ENCODE measurements around the gene VPS37C. TPM values are rescaled to one million over a fixed set of nuclear protein-coding genes. Genes with fewer than 3 reads are reported as not detected.

The VPS37C gene
- total RNA-seq, 4 donors from 2014 or later: 19.6 to 27.6 (median 26.7) TPM

DNA sequence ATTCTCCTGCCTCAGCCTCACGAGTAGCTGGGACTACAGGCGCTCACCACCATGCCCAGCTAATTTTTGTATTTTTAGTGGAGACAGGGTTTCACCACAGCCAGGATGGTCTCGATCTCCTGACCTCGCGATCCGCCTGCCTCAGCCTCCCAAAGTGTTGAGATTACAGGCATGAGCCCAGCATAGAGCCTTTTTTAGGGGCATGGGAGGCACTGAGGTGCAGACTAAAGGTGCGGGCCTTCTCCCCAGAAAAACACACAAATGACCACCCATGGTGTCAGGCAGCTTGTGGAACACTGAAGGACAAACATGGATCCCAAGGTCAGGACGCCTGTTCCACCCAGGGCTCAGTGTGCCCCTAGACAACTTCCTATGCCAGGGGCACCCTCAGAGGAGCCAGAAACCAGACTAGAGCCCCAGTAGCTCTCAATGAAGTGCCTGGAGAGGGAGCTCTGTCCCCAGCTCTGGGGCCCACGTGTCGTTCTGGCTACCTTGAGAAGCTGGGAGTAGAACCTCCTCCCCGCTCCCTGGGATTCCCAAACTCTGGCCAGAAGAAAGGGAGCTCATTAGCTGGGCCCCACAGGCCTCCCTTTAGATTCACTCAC lies 80.1 kb downstream of the VPS37C start:
- DNase-seq (ENCODE audit: low spot score in 2 of 2): no peak
- intact Hi-C loops (cut with DNase I; ENCODE audit: low total_unique reads): no loop called here
- no peak overlapping the region for H3K4me3 ChIP-seq (ENCODE audit: low read depth, poor library complexity, severe bottlenecking)
- TF ChIP-seq, protein P1, sequence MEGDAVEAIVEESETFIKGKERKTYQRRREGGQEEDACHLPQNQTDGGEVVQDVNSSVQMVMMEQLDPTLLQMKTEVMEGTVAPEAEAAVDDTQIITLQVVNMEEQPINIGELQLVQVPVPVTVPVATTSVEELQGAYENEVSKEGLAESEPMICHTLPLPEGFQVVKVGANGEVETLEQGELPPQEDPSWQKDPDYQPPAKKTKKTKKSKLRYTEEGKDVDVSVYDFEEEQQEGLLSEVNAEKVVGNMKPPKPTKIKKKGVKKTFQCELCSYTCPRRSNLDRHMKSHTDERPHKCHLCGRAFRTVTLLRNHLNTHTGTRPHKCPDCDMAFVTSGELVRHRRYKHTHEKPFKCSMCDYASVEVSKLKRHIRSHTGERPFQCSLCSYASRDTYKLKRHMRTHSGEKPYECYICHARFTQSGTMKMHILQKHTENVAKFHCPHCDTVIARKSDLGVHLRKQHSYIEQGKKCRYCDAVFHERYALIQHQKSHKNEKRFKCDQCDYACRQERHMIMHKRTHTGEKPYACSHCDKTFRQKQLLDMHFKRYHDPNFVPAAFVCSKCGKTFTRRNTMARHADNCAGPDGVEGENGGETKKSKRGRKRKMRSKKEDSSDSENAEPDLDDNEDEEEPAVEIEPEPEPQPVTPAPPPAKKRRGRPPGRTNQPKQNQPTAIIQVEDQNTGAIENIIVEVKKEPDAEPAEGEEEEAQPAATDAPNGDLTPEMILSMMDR (IDR thresholded peaks at IDR 0.05): no peak
- no peak for TF ChIP-seq POLR2A (IDR thresholded peaks at IDR 0.05)
- 84 to 85% methylated on average over 11 of the region's 11 CpGs for WGBS, 2 donors

DNA sequence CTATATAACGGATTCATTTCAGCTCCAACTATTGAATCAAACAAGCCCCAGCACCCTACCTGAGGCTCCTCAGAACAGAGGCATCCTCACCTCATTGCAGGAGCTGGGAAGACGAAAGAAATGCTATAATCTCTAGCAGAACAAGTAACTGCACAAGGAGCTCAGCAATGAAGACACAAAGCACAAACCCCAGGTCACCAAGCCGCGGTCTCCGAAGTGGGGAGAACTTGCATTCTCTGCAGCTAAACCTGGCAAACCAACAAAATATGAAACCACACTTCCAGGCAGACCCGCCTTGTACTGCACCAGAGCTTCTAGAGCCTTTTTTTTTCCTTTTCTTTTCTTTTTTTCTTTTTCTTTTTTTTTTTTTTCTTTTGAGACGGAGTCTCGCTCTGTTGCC lies 80.7 kb downstream of the VPS37C start:
- 90% methylated on average over 8 of the region's 8 CpGs for WGBS, 2 donors
- no peak overlapping the region for H3K4me3 ChIP-seq (ENCODE audit: low read depth, poor library complexity, severe bottlenecking)
- no peak for TF ChIP-seq POLR2A (IDR thresholded peaks at IDR 0.05)
- TF ChIP-seq, protein P1 (IDR thresholded peaks at IDR 0.05): no peak
- DNase-seq (ENCODE audit: low spot score in 2 of 2): no peak
- intact Hi-C loops (cut with DNase I; ENCODE audit: low total_unique reads): no loop called here

Other genes starting within 250 kb of the VPS37C start
- gene TMEM109, start 247.3 kb downstream of the VPS37C start, total RNA-seq: 100 to 1,000 TPM in 1 of 4 donors, 10 to 100 TPM in 3; 62.1 to 101 (median 81.8) TPM
- 10 to 100 TPM in 1 of 4 donors, 1 to 10 TPM in 3; 2.9 to 13.7 (median 5.3) TPM for gene TMEM132A, start 237.0 kb downstream of the VPS37C start, total RNA-seq
- gene SLC15A3, start 209.2 kb downstream of the VPS37C start, total RNA-seq: 1 to 10 TPM; 4.4 to 7.4 (median 5.4) TPM
- gene CD6, start 189.7 kb downstream of the VPS37C start, total RNA-seq: 1 to 10 TPM in 3 of 4 donors, under 1 TPM in 1; 0.42 to 2.7 (median 1.8) TPM
- under 1 TPM; 0.08 to 0.88 (median 0.38) TPM for gene CD5, start 58.9 kb downstream of the VPS37C start, total RNA-seq
- gene PGA3, start 42.1 kb upstream of the VPS37C start, total RNA-seq: 1 to 10 TPM in 1 of 4 donors, under 1 TPM in 1, not detected in 2; 0.32 to 1.5 TPM
- gene PGA4, start 60.9 kb upstream of the VPS37C start, total RNA-seq: 1 to 10 TPM in 1 of 4 donors, under 1 TPM in 1, not detected in 2; 0.65 to 1.5 TPM
- gene PGA5, start 79.7 kb upstream of the VPS37C start, total RNA-seq: not detected
- under 1 TPM in 2 of 4 donors, not detected in 2; 0.22 to 0.68 TPM for gene VWCE, start 133.9 kb upstream of the VPS37C start, total RNA-seq
- 100 to 1,000 TPM; 166 to 204 (median 185) TPM for gene DDB1, start 171.7 kb upstream of the VPS37C start, total RNA-seq
- gene TKFC, start 171.8 kb upstream of the VPS37C start, total RNA-seq: 10 to 100 TPM; 26.6 to 37.3 (median 33.1) TPM
- 100 to 1,000 TPM in 1 of 4 donors, 10 to 100 TPM in 3; 55.7 to 102 (median 76.8) TPM for gene CYB561A3, start 200.5 kb upstream of the VPS37C start, total RNA-seq
- 10 to 100 TPM; 12.7 to 47.2 (median 18.1) TPM for gene TMEM138, start 200.9 kb upstream of the VPS37C start, total RNA-seq
- 10 to 100 TPM in 3 of 4 donors, 1 to 10 TPM in 1; 7.8 to 15.9 (median 11.4) TPM for gene TMEM216, start 231.2 kb upstream of the VPS37C start, total RNA-seq